Superior temporal gyrus (tissue), 1 donor: ENCODE data around the gene MYZAP.

Source experiments
- DNase-seq: peaks from one replicate; pipeline ENCODE4 v3.0.0-alpha.2; 2016; ENCODE audit errors: extremely low spot score

MYZAP gene

GRCh38 chr15:57591822-57592367, at the start of gene MYZAP:
MYZAP (plus strand) TSS chr15:57591904; CDS start chr15:57592035, 131 bp downstream.
- no peak for DNase-seq

GRCh38 chr15:57542505-57542817, 49.2 kb upstream of the MYZAP start:
- DNase-seq = no peak

GRCh38 chr15:57544848-57545480, 46.7 kb upstream of the MYZAP start:
- no peak for DNase-seq

GRCh38 chr15:57545995-57546394, 45.7 kb upstream of the MYZAP start:
- no peak for DNase-seq

- DNase-seq = no peak
These were observed 44.4 kb upstream of the MYZAP start for GRCh38 chr15:57547243-57547755.

GRCh38 chr15:57548351-57548750, 43.4 kb upstream of the MYZAP start:
- no peak for DNase-seq

GRCh38 chr15:57548835-57549234, 42.9 kb upstream of the MYZAP start:
- no peak for DNase-seq

GRCh38 chr15:57549935-57550334, 41.8 kb upstream of the MYZAP start:
- DNase-seq = no peak

GRCh38 chr15:57550640-57551039, 41.1 kb upstream of the MYZAP start:
- DNase-seq = peak; percentile 21

- no peak for DNase-seq
These were observed 39.7 kb upstream of the MYZAP start for GRCh38 chr15:57551715-57552677.

- DNase-seq = no peak
These were observed 38.9 kb upstream of the MYZAP start for GRCh38 chr15:57552678-57553334.

- DNase-seq = no peak
These were observed 38.2 kb upstream of the MYZAP start for GRCh38 chr15:57553526-57553925.

GRCh38 chr15:57554063-57554811, 37.5 kb upstream of the MYZAP start:
- no peak for DNase-seq

- DNase-seq = no peak
These were observed 36.9 kb upstream of the MYZAP start for GRCh38 chr15:57554812-57555179.

- DNase-seq = no peak
These were observed 36.4 kb upstream of the MYZAP start for GRCh38 chr15:57555270-57555669.

GRCh38 chr15:57556040-57556439, 35.7 kb upstream of the MYZAP start:
- no peak for DNase-seq

GRCh38 chr15:57557267-57557666, 34.4 kb upstream of the MYZAP start:
- DNase-seq = no peak

- no peak for DNase-seq
These were observed 33.9 kb upstream of the MYZAP start for GRCh38 chr15:57557810-57558209.

GRCh38 chr15:57559875-57560274, 31.8 kb upstream of the MYZAP start:
- peak; percentile 69 for DNase-seq

- peak; percentile 85 for DNase-seq
These were observed 30.5 kb upstream of the MYZAP start for GRCh38 chr15:57561041-57561711.
